ENCODE data around the gene PSMD8.

The PSMD8 gene

GRCh38 chr19:38425810-38426466 lies 51.6 kb downstream of the PSMD8 start, which contains the start of gene RASGRP4:
RASGRP4 (minus strand) TSS chr19:38426219; CDS start chr19:38426091, 128 bp downstream.
- ChIA-PET CTCF (interaction anchor here (1.2 to 5.8 kb wide), 2 partner anchors 12 to 23 kb away, joined by 3 to 29 read pairs; partner anchors contain the start of gene FAM98C), POLR2A (no interaction called here)
- TF ChIP-seq CTCF (IDR thresholded peaks at IDR 0.05; ENCODE audit: control extremely low read depth, extremely low read depth, low read depth, missing control alignments), result no peak
- DNase-seq (ENCODE audit: extremely low spot score), result peak; percentile 53

DNA sequence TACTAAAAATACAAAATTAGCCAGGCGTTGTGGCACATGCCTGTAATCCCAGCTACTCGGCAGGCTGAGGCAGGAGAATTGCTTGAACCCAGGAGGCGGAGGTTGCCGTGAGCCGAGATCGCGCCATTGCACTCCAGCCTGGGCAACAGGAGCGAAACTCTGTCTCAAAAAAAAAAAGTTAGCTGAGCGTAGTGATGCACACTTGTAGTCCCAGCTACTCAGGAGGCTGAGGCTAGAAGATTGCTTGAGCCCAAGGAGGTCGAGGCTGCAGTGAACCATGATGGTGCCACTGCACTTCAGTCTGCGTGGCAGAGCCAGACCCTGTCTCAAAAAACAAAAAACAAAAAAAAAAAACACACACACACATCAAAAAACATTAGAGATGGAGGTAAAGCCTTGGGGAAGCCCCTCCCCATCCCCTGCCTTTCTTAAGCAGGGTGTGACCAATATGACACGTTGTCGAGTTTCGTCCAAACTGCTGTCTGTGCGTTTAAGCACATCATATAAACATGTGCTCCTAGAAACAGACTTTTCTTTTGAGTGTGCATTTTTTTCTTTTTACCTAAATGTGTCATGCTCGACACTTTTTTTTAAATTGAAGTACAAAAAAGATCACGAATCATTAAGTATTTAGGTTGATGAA lies 52.8 kb downstream of the PSMD8 start:
- ChIA-PET CTCF (interaction anchor here (5.8 kb wide), 1 partner anchor 24 kb away, joined by 29 read pairs; the partner anchor contains the start of gene FAM98C), POLR2A (interaction anchor here (0.7 kb wide), 1 partner anchor 24 kb away, joined by 3 read pairs; the partner anchor contains the start of gene FAM98C)
- peak; percentile 66 for DNase-seq (ENCODE audit: extremely low spot score)

- ChIA-PET CTCF (interaction anchor here (5.8 kb wide), 1 partner anchor 26 kb away, joined by 29 read pairs; the partner anchor contains the start of gene FAM98C), POLR2A (no interaction called here)
- no peak for DNase-seq (ENCODE audit: extremely low spot score)
- no peak for TF ChIP-seq CTCF (IDR thresholded peaks at IDR 0.05; ENCODE audit: control extremely low read depth, extremely low read depth, low read depth, missing control alignments)
Observed at GRCh38 chr19:38429055-38429810, 54.9 kb downstream of the PSMD8 start.

DNA sequence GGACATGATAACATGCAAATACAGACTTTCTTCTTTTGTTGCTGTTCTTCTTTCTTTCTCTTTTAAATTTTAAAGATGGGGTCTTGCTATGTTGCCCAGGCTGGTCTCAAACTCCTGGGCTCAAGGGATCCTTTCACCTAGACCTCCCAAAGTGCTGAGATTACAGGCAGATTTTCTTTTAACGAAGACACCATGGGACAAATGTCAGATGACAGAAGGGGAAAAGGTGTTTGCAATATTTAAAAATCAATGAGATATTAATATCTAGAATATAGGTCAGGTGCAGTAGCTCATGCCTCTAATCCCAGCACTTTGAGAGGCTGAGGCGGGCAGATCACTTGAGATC lies 55.4 kb downstream of the PSMD8 start:
- ChIA-PET CTCF (interaction anchor here (1.4 kb wide), 1 partner anchor 204 kb away, joined by 4 read pairs; no protein-coding TSS in a partner anchor), POLR2A (no interaction called here)
- TF ChIP-seq CTCF (IDR thresholded peaks at IDR 0.05; ENCODE audit: control extremely low read depth, extremely low read depth, low read depth, missing control alignments), result no peak
- no peak for DNase-seq (ENCODE audit: extremely low spot score)

DNA sequence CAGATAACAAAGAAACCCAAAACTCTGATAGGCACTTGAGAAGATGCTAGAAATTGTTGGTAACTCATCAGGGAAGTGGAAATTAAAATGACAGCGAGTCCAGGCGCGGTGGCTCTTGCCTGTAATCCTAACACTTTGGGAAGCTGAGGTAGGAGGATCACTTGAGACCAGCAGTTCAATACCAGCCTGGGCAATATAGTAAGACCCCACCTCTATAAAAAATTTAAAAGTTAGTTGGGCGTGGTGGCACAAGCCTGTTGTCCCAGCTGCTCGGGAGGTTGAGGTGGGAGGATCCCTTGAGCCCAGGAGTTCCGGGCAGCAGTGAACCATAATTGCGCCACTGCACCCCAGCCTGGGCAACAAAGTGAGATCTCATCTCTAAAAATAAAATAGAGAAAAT lies 56.6 kb downstream of the PSMD8 start:
- no peak for DNase-seq (ENCODE audit: extremely low spot score)
- TF ChIP-seq CTCF (IDR thresholded peaks at IDR 0.05; ENCODE audit: control extremely low read depth, extremely low read depth, low read depth, missing control alignments), result no peak
- CTCF ChIA-PET, result interaction anchor here (1.4 kb wide), 1 partner anchor 203 kb away, joined by 4 read pairs; no protein-coding TSS in a partner anchor
- POLR2A ChIA-PET, result no interaction called here

- TF ChIP-seq CTCF (IDR thresholded peaks at IDR 0.05; ENCODE audit: control extremely low read depth, extremely low read depth, low read depth, missing control alignments), result no peak
- ChIA-PET POLR2A (no interaction called here), CTCF (no interaction called here)
- DNase-seq (ENCODE audit: extremely low spot score), result peak; percentile 88
Observed at GRCh38 chr19:38433268-38433733, 58.9 kb downstream of the PSMD8 start, which contains the start of gene RYR1. RYR1 (plus strand) TSS chr19:38433691; CDS start chr19:38433830, 139 bp downstream.
